Measurements from ENCODE around the gene ITGAL.

GRCh38 chr16:30518552-30518951 is 46.0 kb downstream of the ITGAL start:
- no peak for TF ChIP-seq CTCF (conservative IDR thresholded peaks at IDR 0.05)
- TF ChIP-seq EZH2 (IDR thresholded peaks at IDR 0.05; ENCODE audit: low read depth): no peak
